M059J (cell line): ENCODE results near the gene CANT1. TPM values are rescaled to one million over a fixed set of nuclear protein-coding genes. Genes with fewer than 3 reads are reported as not detected.

Experiments
- DNase-seq: peaks from one replicate; pipeline ENCODE4 v3.0.0-alpha.2; 2012; ENCODE audit warnings: low read depth
- total RNA-seq: library from RNA; depleted of rRNA; stranded (reverse); fragments of >200 nt; shearing (Covaris generic); gene quantifications from 2 replicates; pipeline ENCODE4 v1.2.3, GENCODE V29; 2014; rRNA removed

Gene CANT1
- 70.5 and 85.3 TPM in 2 replicates for total RNA-seq

GRCh38 chr17:79009397-79010303, at the start of gene CANT1:
TSS of gene CANT1 (minus strand) at chr17:79009764. CDS start at chr17:78997622, 12,142 bp downstream.
- peak; percentile 80 for DNase-seq

GRCh38 chr17:79057737-79058385, 48.3 kb upstream of the CANT1 start:
- no peak for DNase-seq

- no peak for DNase-seq
Observed at GRCh38 chr17:79055197-79055596, 45.6 kb upstream of the CANT1 start.

- DNase-seq = no peak
Observed at GRCh38 chr17:79054200-79054960, 44.8 kb upstream of the CANT1 start.

- peak; percentile 59 for DNase-seq
Observed at GRCh38 chr17:79053251-79053925, 43.8 kb upstream of the CANT1 start.

GRCh38 chr17:79052131-79052530, 42.6 kb upstream of the CANT1 start:
- DNase-seq = no peak

GRCh38 chr17:79051306-79051705, 41.7 kb upstream of the CANT1 start:
- DNase-seq = no peak

GRCh38 chr17:79050551-79050950, 41.0 kb upstream of the CANT1 start:
- no peak for DNase-seq

GRCh38 chr17:79049821-79050220, 40.3 kb upstream of the CANT1 start:
- no peak for DNase-seq

GRCh38 chr17:79048826-79049755, 39.5 kb upstream of the CANT1 start:
- no peak for DNase-seq

GRCh38 chr17:79047923-79048825, 38.6 kb upstream of the CANT1 start:
- no peak for DNase-seq

GRCh38 chr17:79047291-79047920, 37.8 kb upstream of the CANT1 start:
- no peak for DNase-seq

- DNase-seq = no peak
Observed at GRCh38 chr17:79046916-79047280, 37.3 kb upstream of the CANT1 start.

GRCh38 chr17:79046197-79046915, 36.8 kb upstream of the CANT1 start:
- no peak for DNase-seq

- DNase-seq = peak; percentile 60
Observed at GRCh38 chr17:79045842-79046196, 36.3 kb upstream of the CANT1 start.

GRCh38 chr17:79045001-79045729, 35.6 kb upstream of the CANT1 start:
- no peak for DNase-seq

- no peak for DNase-seq
Observed at GRCh38 chr17:79044462-79044861, 34.9 kb upstream of the CANT1 start.

- DNase-seq = no peak
Observed at GRCh38 chr17:79043931-79044320, 34.4 kb upstream of the CANT1 start.
